ENCODE data around the gene FAM13A. TPM values are rescaled to one million over a fixed set of nuclear protein-coding genes. Genes with fewer than 3 reads are reported as not detected.
A peak's percentile ranks its signal among the peaks of the same experiment; 100 is the strongest.

The FAM13A gene
- total and polyA plus RNA-seq, 9 of the 15 experiments (the other 6 are each of a cell fraction or from before 2014, with no cell fraction given), result 11.3 to 23.3 (median 14.7) TPM

DNA sequence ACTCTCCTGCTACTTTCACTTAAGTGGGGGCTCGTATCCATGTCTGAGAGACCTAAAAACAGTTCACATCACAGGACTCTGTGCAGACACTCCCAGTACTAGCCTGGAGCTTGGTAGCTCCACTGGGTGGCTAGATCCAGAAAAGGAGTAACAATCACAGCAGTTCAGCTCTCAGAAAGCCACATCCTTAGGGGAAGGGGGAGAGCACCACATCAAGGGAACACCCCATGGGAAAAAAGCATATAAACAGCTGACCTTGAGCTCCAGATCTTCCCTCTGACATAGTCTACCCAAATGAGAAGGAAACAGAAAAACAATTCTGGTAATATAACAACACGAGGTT, 175.8 kb downstream of the FAM13A start:
- peaks cover 0 to 14% of the 10 kb centered on the region in 2 experiments; a peak in 4 of 5 replicates for H3K4me1 ChIP-seq (replicated peaks in 1 of 2; ENCODE audit: control insufficient read depth in 2 of 2, insufficient read depth in 2 of 2, low read length in 2 of 2)
- ATAC-seq (peak; percentile 45), DNase-seq (ENCODE audit: extremely low read depth in 1 of 4, low spot score in 3 of 4) (no peak), FAIRE-seq (no peak)
- peak overlapping the region; percentile 18; the same call in 1 of the 2 replicates for H3K4me2 ChIP-seq (ENCODE audit: insufficient read depth, low read length)
- H3K36me3 ChIP-seq (ENCODE audit: control insufficient read depth, insufficient read depth, low read length), result no peaks in the 10 kb centered on the region
- H3K9me3 ChIP-seq (replicated peaks; ENCODE audit: control insufficient read depth, insufficient read depth, low read depth, low read length), result no peaks in the 10 kb centered on the region
- H3K27ac ChIP-seq (ENCODE audit: extremely low read depth, low read depth, low read length), result peak overlapping the region; percentile 54; the same call in 1 of the 3 replicates
- intact Hi-C loops (cut with micrococcal nuclease) (loop anchor here (10.0 kb wide), 1 partner anchor 234 kb away; the partner anchor contains the start of gene TIGD2), in situ Hi-C loops (cut with MboI) (no loop called here)
- no peak overlapping the region for H2AFZ ChIP-seq (ENCODE audit: low read depth, low read length)
- ChIA-PET CTCF (ENCODE audit: low intra/inter-chr PET ratio) (no interaction called here), POLR2A (interaction anchor here (0.6 to 1.5 kb wide), 2 partner anchors 10 to 29 kb away, joined by 3 to 4 read pairs; no protein-coding TSS in a partner anchor)
- no peaks in the 10 kb centered on the region for H3K27me3 ChIP-seq (ENCODE audit: control insufficient read depth in 2 of 2, insufficient read depth in 2 of 2, low read length in 2 of 2)
- BruUV-seq (replicated peaks), result no TSS peak
- TF ChIP-seq NCOA4 (IDR thresholded peaks at IDR 0.05; ENCODE audit: partially characterized antibody) (no peak), MECOM (CRISPR knock-in tag; IDR thresholded peaks at IDR 0.05) (no peak), CBFA2T2 (conservative IDR thresholded peaks at IDR 0.05) (no peak), ZBTB7A (IDR thresholded peaks at IDR 0.05; ENCODE audit: borderline replicate concordance, control insufficient read depth, low read depth, low read length) (no peak), PURB (CRISPR knock-in tag; IDR thresholded peaks at IDR 0.05; ENCODE audit: low read depth) (no peak), NR3C1 (CRISPR knock-in tag; IDR thresholded peaks at IDR 0.05) (no peak), NCOR1 (IDR thresholded peaks at IDR 0.05) (no peak), FOXA3 (CRISPR knock-in tag; conservative IDR thresholded peaks at IDR 0.05 in 1 of 2, IDR thresholded peaks at IDR 0.05 in 1 of 2) (no peak), MAZ (CRISPR knock-in tag; conservative IDR thresholded peaks at IDR 0.05 in 1 of 2, IDR thresholded peaks at IDR 0.05 in 1 of 2) (no peak)
- TF ChIP-seq, protein P1, sequence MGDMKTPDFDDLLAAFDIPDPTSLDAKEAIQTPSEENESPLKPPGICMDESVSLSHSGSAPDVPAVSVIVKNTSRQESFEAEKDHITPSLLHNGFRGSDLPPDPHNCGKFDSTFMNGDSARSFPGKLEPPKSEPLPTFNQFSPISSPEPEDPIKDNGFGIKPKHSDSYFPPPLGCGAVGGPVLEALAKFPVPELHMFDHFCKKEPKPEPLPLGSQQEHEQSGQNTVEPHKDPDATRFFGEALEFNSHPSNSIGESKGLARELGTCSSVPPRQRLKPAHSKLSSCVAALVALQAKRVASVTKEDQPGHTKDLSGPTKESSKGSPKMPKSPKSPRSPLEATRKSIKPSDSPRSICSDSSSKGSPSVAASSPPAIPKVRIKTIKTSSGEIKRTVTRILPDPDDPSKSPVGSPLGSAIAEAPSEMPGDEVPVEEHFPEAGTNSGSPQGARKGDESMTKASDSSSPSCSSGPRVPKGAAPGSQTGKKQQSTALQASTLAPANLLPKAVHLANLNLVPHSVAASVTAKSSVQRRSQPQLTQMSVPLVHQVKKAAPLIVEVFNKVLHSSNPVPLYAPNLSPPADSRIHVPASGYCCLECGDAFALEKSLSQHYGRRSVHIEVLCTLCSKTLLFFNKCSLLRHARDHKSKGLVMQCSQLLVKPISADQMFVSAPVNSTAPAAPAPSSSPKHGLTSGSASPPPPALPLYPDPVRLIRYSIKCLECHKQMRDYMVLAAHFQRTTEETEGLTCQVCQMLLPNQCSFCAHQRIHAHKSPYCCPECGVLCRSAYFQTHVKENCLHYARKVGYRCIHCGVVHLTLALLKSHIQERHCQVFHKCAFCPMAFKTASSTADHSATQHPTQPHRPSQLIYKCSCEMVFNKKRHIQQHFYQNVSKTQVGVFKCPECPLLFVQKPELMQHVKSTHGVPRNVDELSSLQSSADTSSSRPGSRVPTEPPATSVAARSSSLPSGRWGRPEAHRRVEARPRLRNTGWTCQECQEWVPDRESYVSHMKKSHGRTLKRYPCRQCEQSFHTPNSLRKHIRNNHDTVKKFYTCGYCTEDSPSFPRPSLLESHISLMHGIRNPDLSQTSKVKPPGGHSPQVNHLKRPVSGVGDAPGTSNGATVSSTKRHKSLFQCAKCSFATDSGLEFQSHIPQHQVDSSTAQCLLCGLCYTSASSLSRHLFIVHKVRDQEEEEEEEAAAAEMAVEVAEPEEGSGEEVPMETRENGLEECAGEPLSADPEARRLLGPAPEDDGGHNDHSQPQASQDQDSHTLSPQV (IDR thresholded peaks at IDR 0.05), result no peak
- TF ChIP-seq, protein P2, sequence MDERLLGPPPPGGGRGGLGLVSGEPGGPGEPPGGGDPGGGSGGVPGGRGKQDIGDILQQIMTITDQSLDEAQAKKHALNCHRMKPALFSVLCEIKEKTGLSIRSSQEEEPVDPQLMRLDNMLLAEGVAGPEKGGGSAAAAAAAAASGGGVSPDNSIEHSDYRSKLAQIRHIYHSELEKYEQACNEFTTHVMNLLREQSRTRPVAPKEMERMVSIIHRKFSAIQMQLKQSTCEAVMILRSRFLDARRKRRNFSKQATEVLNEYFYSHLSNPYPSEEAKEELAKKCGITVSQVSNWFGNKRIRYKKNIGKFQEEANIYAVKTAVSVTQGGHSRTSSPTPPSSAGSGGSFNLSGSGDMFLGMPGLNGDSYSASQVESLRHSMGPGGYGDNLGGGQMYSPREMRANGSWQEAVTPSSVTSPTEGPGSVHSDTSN (CRISPR knock-in tag; IDR thresholded peaks at IDR 0.05; ENCODE audit: low read depth), result no peak
- TF ChIP-seq, protein P2 (tag; conservative IDR thresholded peaks at IDR 0.05; ENCODE audit: low read depth), result no peak
- WGBS (ENCODE audit: insufficient coverage, low coverage, missing lambda C conversion rate), result 47% methylated on average over 2 of the region's 2 CpGs
- H3K79me2 ChIP-seq (ENCODE audit: control insufficient read depth, insufficient read depth, low read length), result peaks cover 6% of the 10 kb centered on the region; the same call in 1 of the 3 replicates
- no peaks in the 10 kb centered on the region for H3K9me1 ChIP-seq (ENCODE audit: control insufficient read depth, insufficient read depth, low read length)
- no peak overlapping the region for H3K4me3 ChIP-seq
- H4K20me1 ChIP-seq (replicated peaks; ENCODE audit: control insufficient read depth, insufficient read depth, low read length), result no peaks in the 10 kb centered on the region
- no peak overlapping the region; a peak in 1 of 4 replicates for H3K9ac ChIP-seq (ENCODE audit: insufficient read depth in 1 of 2, low read depth in 2 of 2, low read length in 2 of 2)

Data from K562 (cell line).